AG04450 (cell line): ENCODE measurements around the gene SUCLA2. TPM values are rescaled to one million over a fixed set of nuclear protein-coding genes. Genes with fewer than 3 reads are reported as not detected.

Source experiments
- polyA plus RNA-seq: library from polyadenylated mRNA; depleted of rRNA; stranded (reverse); fragments of >200 nt; gene quantifications from 2 replicates; pipeline ENCODE4 v1.2.3, GENCODE V29; 2011; rRNA removed

The SUCLA2 gene
- polyA plus RNA-seq, 1 experiment: 63.5 TPM

Other genes with a start within 250 kb of the SUCLA2 start
- gene NUDT15, start 36.5 kb upstream of the SUCLA2 start, polyA plus RNA-seq: 13.9 and 17.1 TPM in 2 replicates
- gene MED4, start 93.8 kb upstream of the SUCLA2 start, polyA plus RNA-seq: 47.2 and 54.1 TPM in 2 replicates
- 341 and 417 TPM in 2 replicates for gene ITM2B, start 231.9 kb upstream of the SUCLA2 start, polyA plus RNA-seq